22Rv1 (cell line): ENCODE results near the gene IVNS1ABP.

Experiments
- ZFX ChIP-seq: fragments of 450-650 bp; IDR thresholded peaks from 2 replicates; pipeline ENCODE4 v1.6.1; 2017; ENCODE audit warnings: antibody characterized with exemption, borderline replicate concordance
- TF ChIP-seq, protein P1 (sequence below): fragments of 450-650 bp; IDR thresholded peaks from 2 replicates; pipeline ENCODE4 v1.5.1; 2017; ENCODE audit warnings: mild to moderate bottlenecking

DNA sequence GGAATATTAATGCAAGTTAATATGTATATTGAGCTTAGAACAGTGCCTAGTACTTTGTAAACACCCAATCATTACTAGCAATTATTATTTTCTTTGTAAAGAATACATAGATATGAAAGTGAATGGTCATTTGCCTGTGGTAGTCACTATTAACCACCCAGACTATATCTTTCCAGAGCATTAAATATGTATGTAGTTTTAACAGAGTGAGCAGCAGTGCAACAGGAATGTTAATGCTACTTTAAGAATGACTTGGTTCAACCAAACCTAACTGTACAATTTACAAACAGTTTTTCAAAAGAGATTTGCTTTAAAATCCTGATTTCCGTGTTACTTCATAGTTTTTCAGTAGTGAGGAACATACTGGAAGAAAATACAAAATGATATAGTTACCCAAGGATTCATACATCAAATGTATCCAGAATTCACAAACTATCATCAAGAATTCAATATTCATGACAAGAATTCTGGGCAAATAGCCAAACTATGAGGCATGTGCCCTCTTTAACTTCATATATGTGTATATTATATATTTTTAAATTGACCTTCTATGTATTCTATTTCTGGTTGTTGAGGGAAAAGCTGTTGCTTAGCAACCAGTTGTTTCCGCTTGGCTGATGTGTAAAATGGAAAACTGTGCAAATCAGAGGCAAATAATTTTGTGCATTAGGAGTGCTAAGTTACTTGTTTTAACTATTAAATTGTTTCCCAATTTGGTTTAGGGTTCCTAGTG lies 34.9 kb upstream of the IVNS1ABP start:
- TF ChIP-seq, protein P1, sequence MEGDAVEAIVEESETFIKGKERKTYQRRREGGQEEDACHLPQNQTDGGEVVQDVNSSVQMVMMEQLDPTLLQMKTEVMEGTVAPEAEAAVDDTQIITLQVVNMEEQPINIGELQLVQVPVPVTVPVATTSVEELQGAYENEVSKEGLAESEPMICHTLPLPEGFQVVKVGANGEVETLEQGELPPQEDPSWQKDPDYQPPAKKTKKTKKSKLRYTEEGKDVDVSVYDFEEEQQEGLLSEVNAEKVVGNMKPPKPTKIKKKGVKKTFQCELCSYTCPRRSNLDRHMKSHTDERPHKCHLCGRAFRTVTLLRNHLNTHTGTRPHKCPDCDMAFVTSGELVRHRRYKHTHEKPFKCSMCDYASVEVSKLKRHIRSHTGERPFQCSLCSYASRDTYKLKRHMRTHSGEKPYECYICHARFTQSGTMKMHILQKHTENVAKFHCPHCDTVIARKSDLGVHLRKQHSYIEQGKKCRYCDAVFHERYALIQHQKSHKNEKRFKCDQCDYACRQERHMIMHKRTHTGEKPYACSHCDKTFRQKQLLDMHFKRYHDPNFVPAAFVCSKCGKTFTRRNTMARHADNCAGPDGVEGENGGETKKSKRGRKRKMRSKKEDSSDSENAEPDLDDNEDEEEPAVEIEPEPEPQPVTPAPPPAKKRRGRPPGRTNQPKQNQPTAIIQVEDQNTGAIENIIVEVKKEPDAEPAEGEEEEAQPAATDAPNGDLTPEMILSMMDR: no peak
- no peak for TF ChIP-seq ZFX
